NCI-H1048 (cell line): Measurements from ENCODE around the gene SCAND1.
"Not testable (repeated sequence)": the region's sequence is repeated elsewhere in the genome, so short reads cannot be mapped to it uniquely, and the experiment has no call there.

Experiments
- DNase-seq: peaks from one replicate; lab custom pipeline; 2025; lab: John Stamatoyannopoulos, UW

The SCAND1 gene

DNA sequence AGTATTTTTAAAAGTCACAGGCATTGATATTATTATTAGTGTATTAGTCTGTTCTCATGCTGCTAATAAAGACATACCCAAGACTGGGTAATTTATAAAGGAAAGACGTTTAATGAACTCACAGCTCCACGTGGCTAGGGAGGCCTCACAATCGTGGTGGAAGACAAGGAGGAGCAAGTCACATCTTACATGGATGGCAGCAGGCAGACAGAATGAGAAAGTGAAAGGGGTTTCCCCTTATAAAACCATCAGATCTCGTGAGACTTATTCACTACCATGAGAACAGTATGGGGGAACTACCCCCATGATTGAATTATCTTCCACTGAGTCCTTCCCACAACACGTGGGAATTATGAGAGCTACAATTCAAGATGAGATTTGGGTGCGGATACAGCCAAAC, 5.0 kb upstream of the SCAND1 start:
- DNase-seq, result not testable (repeated sequence)

DNA sequence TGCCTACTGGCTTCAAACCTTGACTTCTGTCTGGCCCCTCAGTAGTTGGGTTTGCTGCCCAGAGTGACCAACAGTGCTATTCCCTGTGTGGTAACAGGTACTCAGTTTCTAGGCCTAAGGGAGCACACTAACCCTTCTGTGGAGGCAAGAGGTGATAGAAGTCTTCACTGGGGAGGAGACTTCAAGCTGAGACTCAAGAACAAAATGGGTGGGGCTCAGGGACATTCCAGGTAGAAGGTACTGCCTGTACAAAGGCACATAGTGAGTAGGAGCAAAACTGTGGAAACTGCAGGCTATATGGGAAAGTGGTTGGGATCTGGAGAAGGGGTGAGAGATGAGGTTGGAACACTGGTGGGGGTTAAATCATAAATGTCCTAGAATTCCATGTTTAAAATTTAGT, 2.3 kb upstream of the SCAND1 start:
- DNase-seq, result no peak

DNA sequence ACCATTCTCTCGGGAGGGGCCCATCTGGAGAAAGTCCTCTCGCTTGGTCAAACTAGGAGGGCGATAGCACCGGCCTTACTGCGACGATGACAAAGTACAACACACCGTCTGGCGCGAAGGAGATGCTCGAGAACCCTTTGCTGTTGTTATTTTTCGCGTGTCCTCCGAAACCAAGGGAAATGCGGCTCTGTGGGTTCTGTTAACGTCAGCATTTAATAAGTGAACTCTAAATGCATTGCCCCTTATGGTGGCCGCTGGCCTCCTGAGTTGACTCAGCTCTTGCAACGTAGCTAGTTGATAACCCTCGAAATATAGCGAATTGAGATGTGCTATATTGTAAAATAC, 577 bp upstream of the SCAND1 start:
- no peak for DNase-seq

DNA sequence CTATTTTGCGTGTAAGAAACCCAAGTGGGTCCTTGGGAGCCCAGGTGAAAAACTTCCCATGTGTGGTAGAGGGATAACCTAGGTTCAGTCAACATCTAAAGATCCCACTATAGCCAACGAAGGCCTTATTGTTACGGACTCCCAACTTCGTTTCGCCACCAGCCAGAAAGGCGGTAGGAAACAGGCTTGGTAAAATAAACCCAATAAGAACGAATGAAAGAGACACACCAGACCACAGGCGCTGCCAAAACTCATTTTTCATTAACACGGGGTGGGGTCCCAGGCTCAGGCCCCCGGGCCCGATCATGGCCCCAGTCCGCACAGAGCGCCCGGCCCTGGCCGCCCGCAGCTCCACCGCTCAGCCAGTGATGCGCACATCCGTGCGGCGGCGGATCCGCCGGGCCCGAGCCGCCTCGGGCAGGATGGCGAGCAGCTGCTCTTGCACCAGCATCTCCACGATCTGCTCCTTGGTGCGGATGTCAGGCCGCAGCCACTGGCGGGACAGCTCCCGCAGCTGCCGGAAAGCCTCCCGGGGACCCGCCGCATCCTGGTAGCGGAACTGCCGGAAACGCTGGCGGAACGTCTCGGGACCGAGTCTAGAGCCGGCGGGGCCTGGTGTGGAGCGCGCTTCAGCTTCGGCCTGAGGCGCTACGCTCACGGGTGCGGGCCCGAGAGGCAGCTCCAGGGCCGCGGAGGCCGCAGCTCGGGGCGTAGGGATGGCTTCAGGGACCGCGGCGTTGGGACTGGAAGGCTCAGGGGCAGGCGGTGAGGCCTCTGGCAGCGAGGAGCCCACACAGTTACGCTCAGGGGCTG, 709 bp downstream of the SCAND1 start:
- DNase-seq, result no peak

DNA sequence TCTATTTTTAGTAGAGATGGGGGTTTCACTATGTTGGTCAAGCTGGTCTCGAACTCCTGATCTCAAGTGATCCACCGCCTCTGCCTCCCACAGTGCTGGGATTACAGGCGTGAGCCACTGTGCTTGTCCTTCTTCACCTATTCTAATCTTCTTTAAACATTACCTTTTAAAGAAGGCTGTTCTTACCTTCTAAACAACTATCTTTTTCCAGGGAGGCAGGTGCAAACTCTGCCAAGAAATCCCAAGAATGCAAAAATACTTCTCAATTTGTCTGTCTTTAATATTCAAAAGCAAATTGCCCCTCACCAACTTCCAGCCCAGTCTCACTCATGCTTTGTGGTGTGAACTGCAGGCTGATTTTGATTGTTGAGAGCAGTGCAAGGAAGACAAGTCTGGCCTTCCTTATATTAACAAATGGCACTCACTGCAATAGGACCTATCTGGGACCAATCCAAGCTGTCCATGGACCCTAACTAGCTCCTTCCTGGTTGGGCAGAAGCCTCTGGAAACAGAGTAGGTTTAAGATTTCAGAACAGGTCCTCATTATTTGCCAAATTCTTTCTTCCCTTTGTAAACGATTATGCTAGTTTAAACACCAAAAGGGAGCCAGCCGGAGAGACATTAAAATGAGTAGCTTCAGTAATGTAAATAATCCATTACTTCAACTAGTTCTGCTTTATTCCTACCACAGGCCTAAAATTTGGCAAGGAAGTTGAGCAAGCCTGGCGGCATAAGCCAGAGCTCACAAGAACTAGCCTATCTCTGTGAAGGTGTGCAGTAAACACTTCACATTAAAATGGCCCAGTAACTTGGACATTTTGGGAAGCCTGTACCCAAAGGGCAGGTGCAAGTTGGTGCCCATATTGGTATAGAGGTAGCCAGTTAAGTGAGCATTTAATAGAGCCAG, 1.6 kb downstream of the SCAND1 start:
- DNase-seq, result no peak

DNA sequence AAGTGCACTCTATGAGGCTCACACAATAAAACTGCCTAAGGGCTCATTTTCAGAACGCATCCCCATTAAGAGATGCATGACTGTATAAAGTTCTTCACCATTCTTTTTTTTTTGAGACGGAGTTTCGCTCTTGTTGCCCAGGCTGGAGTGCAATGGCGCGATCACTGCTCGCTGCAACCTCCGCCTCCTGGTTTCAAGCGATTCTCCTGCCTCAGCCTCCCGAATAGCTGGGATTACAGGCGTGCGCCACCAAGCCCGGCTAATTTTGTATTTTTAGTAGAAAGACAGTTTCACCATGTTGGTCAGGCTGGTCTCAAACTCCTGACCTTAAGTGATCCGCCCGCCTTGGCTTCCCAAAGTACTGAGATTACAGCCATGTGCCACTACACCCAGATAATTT, 2.2 kb downstream of the SCAND1 start:
- not testable (repeated sequence) for DNase-seq

DNA sequence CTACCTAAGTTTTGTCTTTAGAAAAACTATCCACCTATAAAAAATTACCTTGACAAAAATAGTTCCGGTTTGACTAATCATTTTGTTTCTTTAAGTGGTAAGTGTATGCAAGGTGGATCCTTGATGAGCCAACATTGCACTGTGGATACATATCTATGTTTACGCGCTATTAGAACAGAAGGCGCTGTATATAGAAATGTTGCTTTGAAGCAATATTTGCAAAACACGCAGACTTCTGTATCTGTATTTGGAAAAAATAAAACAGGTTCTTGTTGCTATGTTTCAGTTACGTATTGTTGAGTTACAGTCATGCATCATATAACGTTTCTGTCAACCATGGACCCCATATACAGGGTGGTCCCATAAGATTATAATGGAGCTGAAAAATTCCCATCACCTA, 4.2 kb downstream of the SCAND1 start:
- no peak for DNase-seq

DNA sequence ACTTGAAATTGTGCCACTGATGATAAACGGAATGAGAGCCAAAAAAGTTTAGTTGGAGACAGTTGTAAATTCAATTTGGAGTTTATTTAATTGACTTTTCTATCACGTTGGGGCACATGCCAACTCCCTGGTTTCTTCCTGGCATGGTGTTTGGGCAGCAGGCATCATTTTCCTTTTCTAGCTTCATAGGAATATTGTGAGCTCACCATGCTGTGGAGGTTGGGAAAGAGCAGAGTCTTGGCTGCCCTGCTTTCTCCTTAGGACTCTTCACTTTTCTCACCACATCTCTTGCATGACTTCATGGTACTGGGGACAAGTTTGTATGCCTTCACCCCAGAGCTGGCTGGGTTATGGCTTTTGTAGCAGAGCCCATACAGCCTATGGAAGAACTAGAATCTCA, 6.4 kb downstream of the SCAND1 start:
- DNase-seq, result no peak

DNA sequence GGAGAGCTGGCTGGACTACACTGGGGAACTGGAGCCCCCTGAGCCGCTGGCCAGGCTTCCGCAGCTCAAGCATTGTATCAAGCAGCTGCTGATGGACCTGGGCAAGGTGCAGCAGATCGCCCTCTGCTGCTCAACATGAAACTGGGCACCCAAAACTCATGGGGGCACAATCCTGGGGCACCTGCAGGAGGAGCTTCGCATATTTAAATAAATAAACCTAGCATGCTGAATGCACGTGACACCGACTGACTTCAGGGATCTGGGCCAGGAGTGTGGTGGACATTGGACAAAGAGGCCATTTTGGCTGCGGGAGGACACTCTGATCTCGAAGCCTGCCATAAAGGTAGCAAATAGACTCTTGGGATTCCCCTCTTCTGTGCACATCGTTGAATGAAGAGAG, 6.8 kb downstream of the SCAND1 start:
- DNase-seq, result no peak

DNA sequence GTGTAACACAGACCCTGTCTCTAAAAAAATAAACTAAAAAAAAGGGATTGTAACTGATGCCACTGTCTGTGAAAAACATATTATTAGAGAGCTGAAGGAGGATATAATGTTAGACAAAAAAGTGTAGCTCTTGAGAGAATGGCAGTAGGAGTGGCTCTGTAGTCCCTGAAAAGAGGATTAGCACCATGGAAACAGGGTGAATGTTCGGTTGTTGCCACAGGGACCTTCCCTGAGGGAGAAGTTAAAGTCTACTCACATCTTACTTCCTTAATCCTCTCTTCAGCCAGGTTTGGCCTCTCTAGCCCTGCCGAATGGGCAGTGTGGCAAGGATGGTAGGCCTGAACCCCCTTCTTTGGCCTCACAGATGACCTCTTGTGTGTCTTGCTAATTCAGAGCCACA, 12.1 kb downstream of the SCAND1 start:
- no peak for DNase-seq

DNA sequence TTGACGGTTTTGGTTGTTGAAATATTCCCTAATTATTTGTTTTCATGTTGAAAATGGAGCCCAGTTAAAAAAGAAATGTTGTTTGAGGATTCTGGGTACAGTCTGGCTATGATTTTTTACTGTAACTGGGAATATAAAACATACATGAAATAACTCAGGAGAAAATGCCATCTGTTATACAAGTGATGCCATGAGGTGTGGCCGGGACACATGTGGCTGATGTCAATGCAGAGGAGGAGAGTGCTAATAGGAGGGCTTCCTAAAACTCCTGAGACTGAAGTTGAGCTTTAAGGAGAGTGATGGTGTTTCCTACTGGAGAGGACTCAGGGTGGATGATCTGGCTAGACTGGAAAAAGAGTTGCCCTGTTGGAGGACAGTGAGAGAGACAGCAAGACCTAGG, 12.7 kb downstream of the SCAND1 start:
- DNase-seq, result no peak

DNA sequence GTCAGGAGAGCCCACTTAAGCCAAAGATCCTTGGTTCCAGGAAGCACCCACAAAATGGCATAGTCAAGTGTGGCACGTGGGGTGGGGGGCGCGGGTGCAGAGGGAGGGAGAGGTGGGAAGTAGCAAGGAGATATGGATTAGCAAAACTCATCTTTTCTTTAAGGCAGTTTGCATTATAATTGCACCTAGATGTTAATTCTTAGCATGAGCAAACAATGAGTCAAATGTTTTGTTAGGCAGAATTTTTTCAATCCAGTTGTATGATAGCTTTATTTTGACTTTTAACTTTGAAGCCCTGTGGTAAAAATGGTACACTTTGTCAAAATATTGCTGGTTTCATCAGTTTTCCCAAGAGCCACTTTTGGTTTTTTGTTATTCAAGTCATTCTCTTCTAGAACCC, 15.0 kb downstream of the SCAND1 start:
- no peak for DNase-seq

DNA sequence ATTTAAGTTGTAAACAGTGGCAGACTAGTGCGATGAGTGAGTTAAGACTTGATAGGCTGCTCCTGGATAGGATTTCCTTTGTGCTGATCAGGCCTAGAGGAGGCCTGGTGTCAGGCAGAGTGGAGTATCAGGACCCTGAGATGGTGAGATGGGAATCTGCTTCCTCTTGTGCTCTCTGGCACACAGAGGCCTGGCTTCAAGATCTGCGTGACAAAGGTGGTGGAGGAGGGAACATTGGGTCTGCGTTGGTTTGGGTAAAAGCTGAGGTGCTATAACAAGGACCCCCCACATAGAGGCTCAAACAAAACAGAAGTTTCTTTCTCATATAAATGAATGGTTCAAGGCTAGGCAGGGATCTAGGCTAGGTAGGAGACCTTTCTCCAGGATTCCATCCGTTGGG, 20.3 kb downstream of the SCAND1 start:
- DNase-seq, result no peak

DNA sequence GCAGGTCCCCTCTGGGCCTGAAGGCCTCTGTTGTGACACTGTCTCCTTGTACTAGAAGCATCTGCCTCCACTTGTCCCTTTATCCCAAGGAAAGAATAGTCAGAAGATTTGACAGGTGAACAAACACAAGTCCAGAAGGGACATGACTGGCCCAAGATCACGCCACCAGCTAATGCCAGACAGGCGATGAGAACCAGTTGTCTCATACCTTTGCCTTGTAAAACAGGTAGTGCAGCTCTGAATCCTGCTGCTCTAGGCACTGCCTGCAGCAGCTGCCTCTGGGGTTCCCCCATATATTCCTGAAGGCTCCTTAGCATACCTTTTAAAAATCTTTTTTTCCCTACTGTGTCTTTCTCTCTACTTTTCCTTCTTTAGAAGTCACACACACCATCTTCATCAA, 25.0 kb downstream of the SCAND1 start:
- no peak for DNase-seq

DNA sequence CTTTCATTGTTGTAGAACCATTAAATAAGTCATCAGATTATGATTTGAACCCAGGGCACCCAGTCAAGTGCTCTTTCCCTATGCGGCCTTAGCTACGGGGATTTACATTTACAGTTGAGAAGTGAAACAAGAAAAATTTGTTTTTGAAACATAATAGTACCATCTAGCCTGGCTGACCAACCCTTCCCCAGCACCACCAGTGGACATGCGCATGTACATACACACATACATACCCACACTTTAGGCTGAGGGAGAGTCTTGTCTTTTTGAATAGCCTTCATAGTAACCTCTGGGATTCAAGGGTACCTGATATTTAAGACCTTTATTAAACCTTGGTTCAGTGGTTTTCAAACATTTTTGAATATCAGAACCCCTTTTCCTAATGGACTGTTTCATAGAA, 33.8 kb downstream of the SCAND1 start:
- DNase-seq, result no peak

DNA sequence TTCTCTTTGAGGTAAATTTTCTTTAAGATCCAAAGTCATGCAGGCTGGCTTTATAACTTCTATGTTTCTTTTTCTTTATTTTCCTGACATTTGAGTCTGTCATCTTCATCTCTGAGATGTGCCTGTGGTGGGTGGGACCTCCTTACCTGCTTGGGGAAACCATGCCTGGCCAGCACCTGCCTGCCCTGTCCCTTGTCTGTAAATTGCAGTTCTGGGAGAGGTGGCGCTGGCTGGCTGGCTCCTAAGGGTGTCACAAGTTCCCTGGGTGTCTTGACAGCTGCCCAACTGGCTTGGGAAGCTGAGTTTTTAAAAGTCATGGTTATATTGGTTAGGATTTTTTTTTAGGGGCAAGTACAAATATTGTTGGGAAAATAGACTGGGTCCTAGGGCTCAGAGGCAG, 36.3 kb downstream of the SCAND1 start:
- no peak for DNase-seq

DNA sequence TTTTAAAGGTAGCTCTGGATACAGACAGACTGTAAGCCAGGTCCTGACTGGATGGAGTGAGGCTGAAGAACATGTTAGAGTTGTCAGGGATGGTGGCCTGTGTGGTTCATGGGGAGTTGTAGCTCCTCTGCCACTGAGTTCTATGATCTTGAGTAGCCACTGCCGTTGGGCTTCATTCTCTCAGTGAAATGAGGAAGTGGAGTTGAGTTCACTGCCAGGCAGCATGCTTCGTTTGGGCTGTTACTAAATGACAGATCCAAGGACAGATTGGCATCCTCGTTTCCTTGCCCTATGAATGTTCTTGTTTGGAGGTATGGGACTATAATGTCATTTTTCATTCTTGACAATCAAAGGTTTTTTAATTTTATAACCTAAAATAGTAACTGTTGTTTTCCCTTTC, 37.2 kb downstream of the SCAND1 start:
- DNase-seq, result no peak

DNA sequence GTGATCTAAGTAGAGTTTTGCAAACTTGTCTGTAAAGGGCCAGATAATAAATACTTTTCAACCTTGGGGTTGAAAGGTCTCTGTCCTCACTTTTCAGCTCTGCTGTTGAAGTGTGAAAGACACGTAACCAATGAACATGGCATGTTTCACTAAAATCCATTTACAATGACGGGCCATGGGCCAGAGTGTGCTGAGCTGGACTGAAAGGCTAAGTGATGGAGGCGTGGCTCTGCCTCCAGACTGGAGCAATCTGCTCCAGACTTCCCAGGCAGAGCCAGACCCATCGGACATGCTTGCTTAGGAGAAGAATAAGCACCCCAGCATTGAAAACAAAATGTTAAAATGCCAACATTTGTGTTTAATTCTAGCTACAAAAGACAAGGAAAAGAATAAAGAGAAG, 41.4 kb downstream of the SCAND1 start:
- DNase-seq, result no peak

DNA sequence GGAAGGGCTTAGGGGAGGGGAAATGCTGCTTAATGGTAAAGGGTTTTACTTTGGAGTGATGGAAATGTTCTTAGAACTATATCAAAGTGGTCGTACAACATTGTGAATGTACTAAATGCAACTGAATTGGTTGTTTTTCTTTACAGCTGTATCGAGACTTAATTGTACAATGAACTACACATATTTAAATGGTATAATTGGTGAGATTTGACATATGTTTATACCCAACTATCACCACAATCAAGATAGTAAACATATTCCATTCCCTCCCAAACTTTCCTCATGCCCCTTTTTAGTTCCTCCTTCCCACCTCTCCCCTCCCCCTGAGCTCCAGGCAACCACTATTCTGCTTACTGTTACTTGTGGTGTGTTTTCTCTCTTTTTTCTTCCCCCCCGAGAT, 44.0 kb downstream of the SCAND1 start:
- DNase-seq, result no peak

DNA sequence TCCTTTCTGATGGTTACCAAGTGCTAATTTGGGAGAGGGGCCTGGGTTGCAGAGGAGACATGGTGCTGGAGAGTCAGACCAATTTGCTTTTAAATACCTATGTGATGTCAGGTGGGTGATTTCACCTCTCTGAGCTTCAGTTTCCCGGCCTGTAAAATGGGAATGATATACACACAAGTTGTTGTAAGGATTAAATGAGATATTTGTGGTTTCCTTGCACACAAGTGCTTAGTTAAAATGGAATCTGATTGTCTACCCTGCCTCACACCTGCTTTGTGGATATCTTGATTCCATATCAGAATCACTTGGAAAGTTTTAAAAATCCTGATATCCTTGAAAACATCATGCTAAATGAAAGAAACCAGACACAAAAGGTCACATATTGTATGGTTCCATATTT, 44.5 kb downstream of the SCAND1 start:
- DNase-seq, result no peak

DNA sequence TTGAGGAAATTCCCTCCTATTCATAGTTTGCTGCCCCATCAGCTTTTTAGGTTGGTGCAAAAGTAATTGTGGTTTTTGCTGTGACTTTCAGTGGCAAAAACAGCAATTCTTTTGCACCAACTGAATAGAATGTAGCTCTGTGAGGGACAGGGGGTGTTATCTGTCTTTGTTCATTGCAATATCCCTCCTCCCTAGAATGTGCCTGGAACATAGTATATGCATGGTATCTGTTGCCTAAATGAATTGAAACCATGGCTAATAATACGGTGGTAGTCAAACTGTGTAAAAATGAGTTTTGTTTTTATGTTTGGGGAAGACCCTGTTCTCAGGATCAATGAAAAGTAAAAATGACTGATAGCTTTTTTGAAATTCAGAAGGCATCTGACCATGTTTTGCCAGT, 45.1 kb downstream of the SCAND1 start:
- DNase-seq, result no peak

DNA sequence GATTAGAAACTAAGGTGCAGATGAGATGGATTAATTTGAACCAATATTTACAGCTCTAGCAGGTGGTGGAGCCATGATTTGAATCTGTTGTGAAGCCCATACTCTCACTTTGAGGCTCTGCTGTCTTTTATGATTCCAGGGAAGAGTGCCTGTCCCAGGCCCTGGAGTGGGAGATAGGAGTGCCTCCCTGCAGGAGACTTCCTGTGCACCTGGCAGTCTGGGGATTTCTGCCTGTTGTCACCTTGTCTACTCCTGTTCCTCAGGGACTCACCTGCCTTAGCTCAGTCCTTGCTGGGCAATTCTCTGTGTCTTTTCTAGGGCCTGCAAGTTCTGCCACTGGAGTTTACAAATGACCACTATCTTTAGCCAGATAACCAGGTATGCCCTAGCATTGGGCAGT, 46.3 kb downstream of the SCAND1 start:
- DNase-seq, result no peak

DNA sequence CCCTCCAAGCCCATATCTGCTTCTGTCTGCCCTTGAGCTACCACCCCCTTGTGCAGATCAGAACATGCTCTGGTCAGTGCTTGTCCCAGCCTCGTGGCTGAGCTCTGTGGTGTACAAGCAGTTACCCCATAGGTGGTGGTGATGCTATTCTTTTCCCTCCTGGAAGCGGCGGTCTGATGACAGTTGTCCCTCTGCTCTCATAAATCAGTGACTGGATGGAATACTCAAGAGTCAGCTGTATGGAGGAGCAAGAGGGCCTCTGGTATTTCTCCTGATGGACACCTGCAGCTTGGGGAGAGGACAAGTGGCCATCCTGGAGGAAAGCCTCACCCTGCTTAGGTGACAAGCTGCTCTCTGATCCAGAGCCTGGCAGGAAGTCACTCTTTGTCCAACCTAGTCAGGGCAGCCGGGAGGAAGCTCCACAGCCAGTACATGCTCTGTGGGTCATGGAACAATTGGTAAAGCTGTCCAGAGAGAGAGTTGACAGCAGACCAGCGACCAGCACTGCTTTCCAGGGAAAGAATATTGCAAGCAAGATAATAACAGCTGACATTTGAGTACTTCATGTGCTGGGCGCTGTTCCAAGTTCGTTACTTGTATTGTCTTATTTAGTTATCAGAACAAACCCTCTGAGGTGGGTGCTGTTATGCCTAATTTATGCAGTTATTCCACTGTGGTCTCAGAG, 47.1 kb downstream of the SCAND1 start:
- no peak for DNase-seq
